ENCODE results near the gene CSF2RB.

Gene CSF2RB

GRCh38 chr22:36938028-36938425, 24.6 kb downstream of the CSF2RB start:
- DNase-seq, result no peak

- no peak for DNase-seq
Observed at GRCh38 chr22:36938886-36939285, 25.5 kb downstream of the CSF2RB start.

- no peak for DNase-seq
Observed at GRCh38 chr22:36940676-36941075, 27.2 kb downstream of the CSF2RB start.

GRCh38 chr22:36942556-36942955, 29.1 kb downstream of the CSF2RB start:
- DNase-seq, result no peak

GRCh38 chr22:36946421-36947158, 33.2 kb downstream of the CSF2RB start:
- no peak for DNase-seq

- DNase-seq, result no peak
Observed at GRCh38 chr22:36948273-36949225, 35.1 kb downstream of the CSF2RB start.

- DNase-seq, result no peak
Observed at GRCh38 chr22:36950797-36951590, 37.6 kb downstream of the CSF2RB start.

- DNase-seq, result no peak
Observed at GRCh38 chr22:36951746-36952145, 38.3 kb downstream of the CSF2RB start.

- DNase-seq, result no peak
Observed at GRCh38 chr22:36953239-36954080, 40.0 kb downstream of the CSF2RB start.

- no peak for DNase-seq
Observed at GRCh38 chr22:36954251-36955014, 41.0 kb downstream of the CSF2RB start.

- no peak for DNase-seq
Observed at GRCh38 chr22:36955691-36956090, 42.3 kb downstream of the CSF2RB start.

- DNase-seq, result no peak
Observed at GRCh38 chr22:36958366-36958765, 44.9 kb downstream of the CSF2RB start.

- no peak for DNase-seq
Observed at GRCh38 chr22:36961626-36962025, 48.2 kb downstream of the CSF2RB start.

GRCh38 chr22:36963302-36963701, 49.9 kb downstream of the CSF2RB start:
- DNase-seq, result no peak

- DNase-seq, result no peak
Observed at GRCh38 chr22:36964106-36964505, 50.7 kb downstream of the CSF2RB start.

GRCh38 chr22:36965696-36966095, 52.3 kb downstream of the CSF2RB start:
- DNase-seq, result no peak

GRCh38 chr22:36966851-36967540, 53.6 kb downstream of the CSF2RB start:
- DNase-seq, result no peak

- no peak for DNase-seq
Observed at GRCh38 chr22:36968249-36968964, 55.0 kb downstream of the CSF2RB start.

- no peak for DNase-seq
Observed at GRCh38 chr22:36971341-36972125, 58.1 kb downstream of the CSF2RB start.

All from NCI-H774 (cell line).